ENCODE measurements around the gene CADPS2.

CADPS2 gene

DNA sequence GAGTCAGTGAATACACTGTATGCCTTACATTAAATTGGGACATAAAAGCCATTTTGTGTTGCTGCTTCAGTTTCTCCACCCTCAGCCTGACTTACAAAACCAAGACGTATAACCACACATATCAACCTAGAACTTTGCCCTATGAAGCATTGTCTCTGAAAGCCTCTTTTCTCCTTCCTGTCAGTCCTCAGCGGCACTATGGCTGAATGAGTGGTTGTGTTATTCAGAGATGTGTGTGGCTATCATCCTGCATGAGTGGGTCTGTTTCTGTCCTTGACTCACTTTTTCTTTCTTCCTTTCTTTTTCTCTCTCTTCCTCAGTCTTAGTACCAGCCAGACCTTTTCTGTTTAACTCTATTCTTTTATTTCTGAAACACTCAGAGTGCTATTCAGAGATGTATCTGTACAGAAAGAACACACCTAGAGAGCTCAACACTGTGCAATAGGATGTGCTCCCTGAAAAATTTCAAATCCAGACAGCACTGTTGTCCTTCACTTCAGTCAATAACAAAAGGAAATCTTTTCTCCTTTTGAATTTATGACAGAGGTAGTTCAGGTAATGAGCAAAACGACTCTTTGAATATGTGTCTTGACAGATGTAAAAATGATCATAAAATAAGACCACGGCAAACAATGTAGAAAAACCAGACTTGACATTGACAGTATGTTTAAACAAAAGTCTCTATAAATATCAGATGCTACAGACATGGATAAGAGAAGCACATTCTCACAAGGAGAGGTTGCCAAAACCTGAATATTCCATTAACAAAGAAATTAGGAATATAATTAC, 418.4 kb downstream of the CADPS2 start:
- H3K4me2 ChIP-seq (ENCODE audit: low read length) = no peak overlapping the region
- no peak overlapping the region for H2AFZ ChIP-seq (ENCODE audit: low read length)
- no peaks in the 10 kb centered on the region for H3K36me3 ChIP-seq (ENCODE audit: insufficient read depth, low read length)
- peaks cover 8% of the 10 kb centered on the region for H3K4me1 ChIP-seq (ENCODE audit: insufficient read depth, low read length, severe bottlenecking)
- TF ChIP-seq CTCF (IDR thresholded peaks at IDR 0.05; ENCODE audit: low read length) (no peak), EZH2 (IDR thresholded peaks at IDR 0.05; ENCODE audit: borderline replicate concordance, low read length) (no peak)
- H3K9me2 ChIP-seq (ENCODE audit: low read depth, low read length) = no peaks in the 10 kb centered on the region
- H3K27ac ChIP-seq (ENCODE audit: low read depth, low read length, poor library complexity, severe bottlenecking) = no peak overlapping the region
- H3K9me3 ChIP-seq (ENCODE audit: low read length) = no peaks in the 10 kb centered on the region
- no peaks in the 10 kb centered on the region for H3K27me3 ChIP-seq (ENCODE audit: insufficient read depth, low read length)
- no peaks in the 10 kb centered on the region for H3F3A ChIP-seq (ENCODE audit: insufficient read depth, low read length)
- H3K9ac ChIP-seq (ENCODE audit: low read length) = no peak overlapping the region
- H4K20me1 ChIP-seq (ENCODE audit: insufficient read depth, low read length) = no peaks in the 10 kb centered on the region
- no peaks in the 10 kb centered on the region for H3K79me2 ChIP-seq (ENCODE audit: insufficient read depth, low read length)
- no peak overlapping the region for H3K4me3 ChIP-seq (ENCODE audit: low read depth, low read length, poor library complexity, severe bottlenecking)

DNA sequence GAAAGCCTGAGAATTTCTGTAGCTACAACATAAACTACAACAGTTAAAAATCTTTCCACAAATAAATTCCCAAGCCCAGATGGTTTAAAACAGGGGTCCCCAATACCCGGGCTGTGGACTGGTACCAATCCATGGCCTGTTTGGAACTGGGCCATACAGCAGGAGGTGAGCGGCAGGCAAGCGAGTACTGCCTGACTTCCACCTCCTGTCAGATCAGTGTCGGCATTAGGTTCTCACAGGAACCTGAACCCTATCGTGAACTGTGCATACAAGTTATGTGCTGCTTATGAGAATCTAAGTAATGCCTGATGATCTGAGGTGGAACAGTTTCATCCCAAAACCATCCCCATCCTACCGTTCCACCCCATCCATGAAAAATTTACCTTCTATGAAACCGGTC, 421.0 kb downstream of the CADPS2 start:
- no peak overlapping the region for H2AFZ ChIP-seq (ENCODE audit: low read length)
- H3K36me3 ChIP-seq (ENCODE audit: insufficient read depth, low read length) = no peaks in the 10 kb centered on the region

GRCh38 chr7:122463631-122464030, 422.6 kb downstream of the CADPS2 start:
- H3K4me3 ChIP-seq (ENCODE audit: low read depth, low read length, poor library complexity, severe bottlenecking) = no peak overlapping the region
- H3K4me1 ChIP-seq (ENCODE audit: insufficient read depth, low read length, severe bottlenecking) = no peaks in the 10 kb centered on the region
- H3K9me3 ChIP-seq (ENCODE audit: low read length) = no peaks in the 10 kb centered on the region
- H3K27me3 ChIP-seq (ENCODE audit: insufficient read depth, low read length) = no peaks in the 10 kb centered on the region; the same call in 1 of the 2 replicates
- no peak for TF ChIP-seq CTCF (IDR thresholded peaks at IDR 0.05; ENCODE audit: low read length)
- no peak for TF ChIP-seq EZH2 (IDR thresholded peaks at IDR 0.05; ENCODE audit: borderline replicate concordance, low read length)
- H2AFZ ChIP-seq (ENCODE audit: low read length) = no peak overlapping the region
- 0 out of 2 replicates have a peak, but pooled peaks cover 2% of the 10 kb centered on the region for H3K79me2 ChIP-seq (ENCODE audit: insufficient read depth, low read length)
- H3K4me2 ChIP-seq (ENCODE audit: low read length) = no peak overlapping the region
- H3K9ac ChIP-seq (ENCODE audit: low read length) = no peak overlapping the region
- no peaks in the 10 kb centered on the region for H3K9me2 ChIP-seq (ENCODE audit: low read depth, low read length)
- H3K27ac ChIP-seq (ENCODE audit: low read depth, low read length, poor library complexity, severe bottlenecking) = no peak overlapping the region
- H3F3A ChIP-seq (ENCODE audit: insufficient read depth, low read length) = no peaks in the 10 kb centered on the region
- H3K36me3 ChIP-seq (ENCODE audit: insufficient read depth, low read length) = no peaks in the 10 kb centered on the region
- no peaks in the 10 kb centered on the region for H4K20me1 ChIP-seq (ENCODE audit: insufficient read depth, low read length)

More for the DNA sequence above, 421.0 kb downstream of the CADPS2 start:
- no peaks in the 10 kb centered on the region for H3K79me2 ChIP-seq (ENCODE audit: insufficient read depth, low read length)
- H3K4me3 ChIP-seq (ENCODE audit: low read depth, low read length, poor library complexity, severe bottlenecking) = no peak overlapping the region
- no peaks in the 10 kb centered on the region for H3F3A ChIP-seq (ENCODE audit: insufficient read depth, low read length)
- H3K4me2 ChIP-seq (ENCODE audit: low read length) = no peak overlapping the region
- no peaks in the 10 kb centered on the region for H3K9me2 ChIP-seq (ENCODE audit: low read depth, low read length)
- H3K9me3 ChIP-seq (ENCODE audit: low read length) = no peaks in the 10 kb centered on the region
- no peaks in the 10 kb centered on the region for H4K20me1 ChIP-seq (ENCODE audit: insufficient read depth, low read length)
- H3K27me3 ChIP-seq (ENCODE audit: insufficient read depth, low read length) = no peaks in the 10 kb centered on the region; the same call in 1 of the 2 replicates
- H3K27ac ChIP-seq (ENCODE audit: low read depth, low read length, poor library complexity, severe bottlenecking) = no peak overlapping the region
- no peak overlapping the region for H3K9ac ChIP-seq (ENCODE audit: low read length)
- H3K4me1 ChIP-seq (ENCODE audit: insufficient read depth, low read length, severe bottlenecking) = peaks cover 8% of the 10 kb centered on the region
- TF ChIP-seq EZH2 (IDR thresholded peaks at IDR 0.05; ENCODE audit: borderline replicate concordance, low read length) (no peak), CTCF (IDR thresholded peaks at IDR 0.05; ENCODE audit: low read length) (no peak)
